Measurements from ENCODE around the gene CCDC78.
A peak's percentile ranks its signal among the peaks of the same experiment; 100 is the strongest.
"Not testable (repeated sequence)": the region's sequence is repeated elsewhere in the genome, so short reads cannot be mapped to it uniquely, and the experiment has no call there.

CCDC78 gene

GRCh38 chr16:760545-761343 is 34.5 kb upstream of the CCDC78 start, which contains the start of gene MSLN:
Gene MSLN, plus strand, starts transcription at chr16:760734. Its CDS starts 1,947 bp downstream, at chr16:762681.
- no peak for DNase-seq

DNA sequence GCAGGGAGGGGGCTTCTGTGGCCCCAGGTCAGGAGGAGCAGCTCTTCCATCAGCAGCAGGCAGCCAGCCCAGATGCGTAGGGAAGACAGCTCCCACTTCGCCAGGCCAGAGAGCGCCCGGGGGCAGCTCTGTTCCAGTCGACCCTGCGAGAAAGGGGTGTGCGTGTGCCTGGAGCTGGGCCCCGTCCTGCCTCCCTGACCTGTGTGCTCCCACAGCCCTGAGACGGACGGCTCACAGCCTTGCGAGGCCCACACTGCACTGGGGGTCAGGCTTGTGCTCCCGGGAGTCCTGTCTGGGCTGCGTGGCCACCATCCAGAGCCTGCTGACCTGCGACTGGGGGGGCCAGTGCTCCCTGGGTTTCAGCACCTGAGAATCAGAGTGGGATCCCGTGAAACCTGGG is 33.8 kb upstream of the CCDC78 start:
- no peak for DNase-seq

- no peak for DNase-seq
Measured at GRCh38 chr16:759110-759910, 33.1 kb upstream of the CCDC78 start.

- no peak for DNase-seq
Measured at GRCh38 chr16:756428-756827, 30.2 kb upstream of the CCDC78 start.

DNA sequence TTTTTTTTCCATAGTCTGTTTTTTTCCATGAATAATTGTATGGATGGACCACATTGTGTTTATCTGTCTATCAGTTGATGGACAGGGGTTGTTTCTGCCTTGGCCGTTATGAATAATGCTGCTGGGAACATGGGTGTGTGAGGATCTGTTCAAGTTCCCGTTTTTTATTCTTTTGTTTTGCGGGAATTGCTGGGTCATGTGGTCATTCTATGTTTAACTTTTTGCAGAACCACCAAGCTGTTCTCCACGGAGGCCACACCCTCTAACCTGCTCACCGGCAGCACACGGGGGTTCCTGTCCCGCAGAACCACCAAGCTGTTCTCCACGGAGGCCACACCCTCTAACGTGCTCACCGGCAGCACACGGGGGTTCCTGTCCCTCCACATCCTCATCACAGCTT is 28.4 kb upstream of the CCDC78 start:
- no peak for DNase-seq

DNA sequence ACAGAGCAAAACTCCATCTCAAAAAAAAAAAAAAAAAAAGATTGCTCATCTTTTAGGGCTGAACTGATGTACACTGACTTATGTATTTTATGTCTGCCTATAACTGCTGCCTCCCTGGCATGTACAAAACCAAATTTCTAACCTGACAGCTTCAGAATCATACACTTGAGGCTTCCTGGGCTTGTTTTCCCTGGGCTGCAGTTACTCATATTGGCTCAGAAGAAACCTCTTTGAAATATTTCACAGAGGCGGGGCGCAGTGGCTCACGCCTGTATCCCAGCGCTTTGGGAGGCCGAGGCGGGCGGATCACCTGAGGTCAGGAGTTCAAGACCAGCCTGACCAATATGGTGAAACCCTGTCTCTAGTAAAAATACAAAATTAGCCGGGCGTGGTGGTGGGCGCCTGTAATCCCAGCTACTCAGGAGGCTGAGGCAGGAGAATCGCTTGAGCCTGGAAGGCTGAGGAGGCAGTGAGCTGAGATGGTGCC is 27.9 kb upstream of the CCDC78 start:
- not testable (repeated sequence) for DNase-seq

DNA sequence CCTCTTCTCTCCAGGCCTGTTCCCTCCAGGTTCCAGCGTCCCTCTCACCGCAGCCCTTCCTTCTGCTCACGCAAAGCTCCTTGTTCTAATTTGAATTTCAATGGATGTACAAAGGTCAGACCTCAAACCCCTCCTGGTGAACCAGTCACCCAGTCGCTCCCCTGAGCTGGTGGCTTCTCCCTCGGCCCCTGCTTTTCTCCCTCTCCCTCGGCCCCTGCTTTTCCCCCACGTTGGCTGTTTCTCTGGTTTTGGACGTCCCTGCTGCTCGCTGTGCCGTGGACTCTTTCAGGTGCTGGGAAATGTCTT is 25.7 kb upstream of the CCDC78 start:
- DNase-seq: no peak

- no peak for DNase-seq
Measured at GRCh38 chr16:751152-752006, 25.1 kb upstream of the CCDC78 start.

GRCh38 chr16:750485-750884 is 24.2 kb upstream of the CCDC78 start:
- no peak for DNase-seq

- DNase-seq: no peak
Measured at GRCh38 chr16:749010-749409, 22.8 kb upstream of the CCDC78 start.

DNA sequence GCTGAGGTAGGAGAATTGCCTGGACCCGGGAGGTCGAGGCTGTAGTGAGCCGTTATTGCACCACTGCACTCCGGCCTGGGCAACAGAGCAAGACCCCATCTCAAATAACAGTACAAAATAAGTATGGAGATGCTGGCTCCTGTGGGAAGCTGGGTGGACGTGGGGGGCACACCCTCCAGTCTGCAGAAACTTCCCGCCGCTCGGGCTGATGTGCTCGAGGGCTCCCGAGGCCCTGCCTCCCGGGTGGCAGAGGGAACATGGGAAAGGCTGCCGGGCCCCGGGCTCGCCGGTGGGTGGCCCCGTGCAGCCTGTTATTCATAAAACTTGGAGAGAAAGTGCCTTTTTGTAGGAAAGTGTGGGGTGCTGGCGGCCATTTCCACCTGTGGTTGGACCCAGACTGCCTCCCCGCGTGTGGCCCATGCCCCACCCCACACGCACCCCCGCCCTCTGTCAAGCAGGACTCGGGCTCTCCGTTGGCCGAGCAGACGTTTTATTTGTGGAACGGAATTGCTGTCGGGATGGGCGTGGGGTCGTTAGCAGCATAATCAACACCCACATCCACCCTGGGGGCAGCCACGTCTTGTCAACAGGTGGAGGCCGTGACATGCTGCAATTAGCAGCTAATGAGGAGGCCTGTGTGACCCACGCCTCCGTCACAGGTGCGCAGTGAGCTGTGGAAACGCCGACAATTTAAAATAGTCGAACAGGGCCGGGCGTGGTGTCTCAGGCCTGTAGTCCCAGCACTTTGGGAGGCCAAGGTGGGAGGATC is 21.9 kb upstream of the CCDC78 start:
- no peak for DNase-seq

DNA sequence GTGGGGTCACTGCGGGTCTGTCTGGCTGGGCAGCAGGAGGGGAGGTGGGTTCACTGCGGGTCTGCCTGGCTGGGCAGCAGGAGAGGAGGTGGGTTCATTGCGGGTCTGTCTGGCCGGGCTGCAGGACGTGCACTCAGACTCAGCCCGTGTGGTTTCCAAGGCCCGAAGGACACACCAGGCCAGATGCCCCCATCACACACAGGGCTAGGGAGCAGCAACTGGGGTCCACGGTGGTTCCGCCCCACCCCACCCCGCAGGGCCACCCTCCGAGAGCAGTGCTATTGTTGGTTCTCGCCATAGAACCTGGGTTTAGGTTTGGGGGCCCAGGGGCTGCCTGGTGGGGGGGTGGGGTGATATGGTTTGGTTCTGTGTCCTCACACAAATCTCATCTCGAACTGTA is 20.4 kb upstream of the CCDC78 start:
- no peak for DNase-seq

DNA sequence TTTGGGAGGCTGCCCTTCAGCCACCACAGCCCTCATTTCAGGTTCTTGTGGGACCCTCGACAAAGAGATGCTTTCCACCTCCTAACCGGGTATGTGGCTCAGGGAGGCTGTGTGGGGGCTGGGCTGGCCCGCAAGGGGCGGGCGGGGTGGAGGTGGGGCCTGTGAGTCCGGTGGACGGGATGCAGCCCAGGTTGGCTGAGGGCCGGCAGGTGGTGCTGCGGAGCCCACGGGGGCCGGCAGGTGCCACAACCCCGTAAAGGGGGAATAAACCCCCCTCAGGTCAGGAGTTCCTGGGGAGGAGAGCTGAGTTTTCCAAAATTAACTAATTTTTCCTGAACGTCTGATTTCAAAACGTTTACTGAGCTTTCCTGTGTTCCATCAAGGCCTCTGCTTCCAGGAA is 19.5 kb upstream of the CCDC78 start:
- no peak for DNase-seq

GRCh38 chr16:743794-744500 is 17.7 kb upstream of the CCDC78 start:
- no peak for DNase-seq

GRCh38 chr16:742894-743293 is 16.7 kb upstream of the CCDC78 start:
- not testable (repeated sequence) for DNase-seq

DNA sequence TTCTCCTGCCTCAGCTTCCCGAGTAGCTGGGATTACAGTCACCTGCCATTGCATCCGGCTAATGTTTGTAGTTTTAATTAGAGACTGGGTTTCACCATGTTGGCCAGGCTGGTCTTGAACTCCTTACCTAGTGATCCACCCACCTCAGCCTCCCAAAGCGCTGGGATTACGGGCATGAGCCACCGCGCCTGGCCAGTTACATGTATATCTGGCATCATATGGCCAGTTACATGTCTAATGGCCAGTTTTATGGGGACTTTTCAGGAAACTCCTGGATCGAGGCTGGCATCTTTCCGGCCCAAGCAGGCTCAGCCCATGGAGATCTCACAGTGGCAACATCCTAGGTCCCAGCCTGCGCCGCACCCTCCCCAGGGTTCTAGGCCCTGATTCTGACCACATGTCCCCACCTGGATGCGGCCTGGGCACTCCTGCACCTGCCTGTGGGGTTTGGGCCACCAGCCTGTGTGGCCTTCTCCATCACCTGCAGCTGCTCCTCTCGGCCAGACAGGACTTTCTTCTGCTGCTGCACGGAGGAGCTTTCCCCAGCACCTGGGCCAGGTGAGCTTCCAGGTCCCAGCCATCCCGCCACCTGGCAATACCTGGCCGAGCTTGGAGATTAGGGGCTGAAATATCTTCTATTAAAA is 15.9 kb upstream of the CCDC78 start:
- DNase-seq: no peak

DNA sequence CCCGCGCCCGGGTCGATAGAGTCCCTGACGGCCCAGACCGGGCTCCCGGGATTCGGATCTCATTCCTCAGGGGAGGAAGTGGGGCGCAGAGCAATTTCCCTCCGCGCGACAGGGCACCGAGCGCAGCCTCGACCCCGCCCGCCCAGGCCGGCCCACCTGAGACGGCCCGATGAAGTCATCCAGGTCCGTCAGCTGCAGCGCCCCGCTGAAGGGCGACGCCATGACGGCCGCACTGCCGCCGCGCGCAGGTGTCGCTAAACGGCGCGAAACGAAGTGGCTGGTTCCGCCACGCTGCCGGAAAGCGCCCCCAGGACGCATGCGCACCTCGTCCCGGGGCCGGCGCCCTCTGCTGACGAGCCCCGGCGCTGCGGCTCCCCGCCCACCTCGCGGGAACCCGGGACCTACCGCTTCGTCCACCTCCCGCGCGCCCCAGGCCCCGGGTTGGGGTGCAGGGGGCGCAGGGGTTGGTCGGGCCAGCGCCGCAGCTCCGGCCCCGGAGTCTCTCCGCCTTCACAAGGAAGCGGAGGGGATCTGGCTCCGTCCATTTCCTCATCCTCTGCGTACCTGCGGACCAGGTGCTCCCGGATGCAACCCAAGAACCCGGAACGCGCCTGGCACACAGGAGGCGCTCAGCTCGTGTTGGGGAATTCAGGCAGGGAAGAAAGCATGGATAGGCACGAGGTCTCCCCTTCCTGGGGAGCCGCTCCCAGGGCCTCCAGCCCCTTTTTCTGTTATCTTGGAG is 14.7 kb upstream of the CCDC78 start, which contains the start of gene CIAO3:
Gene CIAO3 (minus strand): TSS at position 234 of the 742 bp plus-strand sequence. CDS start 12 bp downstream, at position 222.
- peak; percentile 37 to 55 for DNase-seq

GRCh38 chr16:740459-740763 is 14.2 kb upstream of the CCDC78 start:
- DNase-seq: no peak

- no peak for DNase-seq
Measured at GRCh38 chr16:739560-740458, 13.6 kb upstream of the CCDC78 start.

Measured in SW 1271 (cell line).